SK-N-MC (cell line): ENCODE results near the gene MAML2.

ENCODE experiments used
- EZH2 ChIP-seq: fragments of 200-600 bp; sonication (generic); IDR thresholded peaks from one replicate; pipeline ENCODE4 v1.6.1; 2017; ENCODE audit warnings: antibody characterized with exemption
- FOXP2 ChIP-seq: optimal IDR thresholded peaks from 2 replicates; pipeline ENCODE3; 2011; ENCODE audit warnings: mild to moderate bottlenecking, moderate library complexity; ENCODE audit not compliant: insufficient read depth; ENCODE audit errors: extremely low read length, control extremely low read depth
- POLR2AphosphoS5 ChIP-seq: IDR thresholded peaks from 2 replicates; pipeline ENCODE4 v1.6.1; 2012; ENCODE audit warnings: mild to moderate bottlenecking, low read depth, low read length, borderline replicate concordance

- TF ChIP-seq EZH2 (no peak), POLR2AphosphoS5 (no peak), FOXP2 (no peak)
Measured at GRCh38 chr11:95933594-95933993, 409.4 kb downstream of the MAML2 start.
